K562 treated with DMSO at 1 percent for 4 hours (cell line): ENCODE results near the gene STC2. TPM values are rescaled to one million over a fixed set of nuclear protein-coding genes. Genes with fewer than 3 reads are reported as not detected.

Source experiments
- total RNA-seq: library from RNA; unstranded; fragments of 300-600 nt; gene quantifications from 2 replicates; pipeline ENCODE4 v1.2.3, GENCODE V29; 2022; ENCODE audit not compliant: insufficient read depth

The STC2 gene
- total RNA-seq = 29.7 and 40.8 TPM in 2 replicates

DNA sequence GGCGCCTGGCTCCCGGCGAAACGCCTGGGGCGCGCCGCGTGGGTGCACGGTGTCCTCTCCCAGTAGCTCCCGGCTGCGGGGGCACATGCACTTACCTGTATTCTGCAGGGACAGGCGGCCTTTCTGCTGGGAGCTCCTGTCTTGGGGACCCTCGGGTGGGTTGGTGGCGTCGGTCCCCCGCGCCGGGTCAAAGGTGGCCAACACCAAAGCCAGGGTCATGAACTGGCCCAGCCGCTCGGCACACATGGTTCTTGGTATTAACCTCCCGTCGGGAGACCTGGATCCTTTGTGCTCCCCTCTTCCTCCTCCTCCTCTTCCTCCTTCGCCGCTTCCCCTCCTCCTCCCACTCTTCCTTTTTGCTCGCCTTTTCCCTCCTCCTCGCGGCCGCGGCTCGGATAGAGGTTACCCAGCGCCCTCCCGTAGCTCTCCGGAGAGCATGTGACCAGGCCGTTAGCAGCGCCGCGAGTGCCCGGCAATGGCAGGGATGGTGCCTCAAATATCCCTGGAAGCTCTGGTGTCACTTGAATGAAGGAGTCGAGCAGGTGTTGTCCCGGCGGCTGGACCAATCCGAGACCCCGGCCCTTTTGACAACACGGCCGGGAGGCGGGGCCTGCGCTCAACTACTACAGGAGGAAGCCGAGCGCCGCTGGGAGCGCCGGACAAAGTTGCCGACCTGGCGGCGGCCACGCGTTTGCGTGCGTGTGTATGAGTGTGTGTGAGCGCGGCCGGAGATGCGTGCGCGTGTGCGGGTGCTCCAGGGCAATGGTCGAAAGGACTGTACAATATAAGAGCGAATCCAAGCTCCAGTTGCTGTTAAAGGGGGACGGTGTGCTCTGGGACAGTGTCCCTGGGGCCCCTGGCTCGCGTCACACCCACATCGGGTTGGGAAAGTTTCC is at the start of gene STC2:
Gene STC2, minus strand, starts transcription at position 467 of the 896 bp plus-strand sequence. Its CDS starts 221 bp downstream, at position 246.

Other genes starting within 250 kb of the STC2 start
- gene BNIP1, start 183.9 kb downstream of the STC2 start, total RNA-seq = 10.6 and 12.0 TPM in 2 replicates
- not detected in 2 replicates for gene NKX2-5, start 93.2 kb downstream of the STC2 start, total RNA-seq